Trophoblast cell (in vitro differentiated cells and primary cell): ENCODE data around the gene AGPAT3.

Experiments used
- DNase-seq, 2 donors: peaks; one replicate each; pipeline ENCODE4 v3.0.0-alpha.2; 2016
- H2AFZ ChIP-seq: 2 replicates; pipeline ENCODE4 v1.6.1; 2013; ENCODE audit warnings: low read length, moderate library complexity, mild to moderate bottlenecking; ENCODE audit not compliant: insufficient read depth, poor library complexity
- H2AK5ac ChIP-seq: 2 replicates; pipeline ENCODE4 v1.6.1; 2013; ENCODE audit warnings: mild to moderate bottlenecking, low read length
- H2BK120ac ChIP-seq: 2 replicates; pipeline ENCODE4 v1.6.1; 2013; ENCODE audit warnings: low read length, mild to moderate bottlenecking, moderate library complexity; ENCODE audit not compliant: insufficient read depth, poor library complexity
- H2BK12ac ChIP-seq: 2 replicates; pipeline ENCODE4 v1.6.1; 2013; ENCODE audit warnings: mild to moderate bottlenecking, low read length, moderate library complexity
- H2BK5ac ChIP-seq: 2 replicates; pipeline ENCODE4 v1.6.1; 2013; ENCODE audit warnings: low read length, low read depth, moderate library complexity, mild to moderate bottlenecking; ENCODE audit not compliant: poor library complexity
- H3K14ac ChIP-seq: 2 replicates; pipeline ENCODE4 v1.6.1; 2013; ENCODE audit warnings: mild to moderate bottlenecking, low read length
- H3K18ac ChIP-seq: 2 replicates; pipeline ENCODE4 v1.6.1; 2013; ENCODE audit warnings: mild to moderate bottlenecking, low read length
- H3K23ac ChIP-seq: 2 replicates; pipeline ENCODE4 v1.6.1; 2013; ENCODE audit warnings: low read length
- H3K27ac ChIP-seq: 2 replicates; pipeline ENCODE4 v1.5.1; 2013; ENCODE audit warnings: low read depth, mild to moderate bottlenecking, inconsistent platforms, low read length, moderate library complexity
- H3K27me3 ChIP-seq: 2 replicates; pipeline ENCODE4 v1.6.1; 2013; ENCODE audit warnings: inconsistent platforms, mild to moderate bottlenecking, low read length, moderate library complexity; ENCODE audit not compliant: insufficient read depth
- H3K36me3 ChIP-seq, 2 experiments: 1 replicate in 1 of 2; 2 replicates in 1 of 2; pipeline ENCODE4 v1.6.1; 2013; ENCODE audit warnings: low read length in 2 of 2, mild to moderate bottlenecking in 2 of 2, moderate library complexity in 1 of 2; ENCODE audit not compliant: insufficient read depth in 2 of 2, control insufficient read depth in 1 of 2
- H3K4ac ChIP-seq: 2 replicates; pipeline ENCODE4 v1.6.1; 2013; ENCODE audit warnings: low read depth, mild to moderate bottlenecking, low read length, moderate library complexity
- H3K4me1 ChIP-seq, 2 experiments: 1 replicate in 1 of 2; 2 replicates in 1 of 2; pipeline ENCODE4 v1.6.1; 2013; ENCODE audit warnings: low read length in 2 of 2, mild to moderate bottlenecking in 2 of 2, moderate library complexity in 1 of 2; ENCODE audit not compliant: insufficient read depth in 2 of 2, control insufficient read depth in 1 of 2
- H3K4me2 ChIP-seq: 2 replicates; pipeline ENCODE4 v1.6.1; 2013; ENCODE audit warnings: inconsistent platforms, mild to moderate bottlenecking, low read length, moderate library complexity
- H3K4me3 ChIP-seq: 2 replicates; pipeline ENCODE4 v1.5.1; 2013; ENCODE audit warnings: mild to moderate bottlenecking, low read depth, low read length, inconsistent platforms
- H3K79me1 ChIP-seq: one replicate; pipeline ENCODE4 v1.6.1; 2013; ENCODE audit warnings: low read length
- H3K79me2 ChIP-seq: 2 replicates; pipeline ENCODE4 v1.6.1; 2013; ENCODE audit warnings: low read length, mild to moderate bottlenecking; ENCODE audit not compliant: control insufficient read depth, insufficient read depth, poor library complexity
- H3K9ac ChIP-seq: 2 replicates; pipeline ENCODE4 v1.6.1; 2013; ENCODE audit warnings: mild to moderate bottlenecking, low read length
- H3K9me3 ChIP-seq: 2 replicates; pipeline ENCODE4 v1.6.1; 2013; ENCODE audit warnings: low read depth, mild to moderate bottlenecking, control low read depth, inconsistent platforms, low read length; ENCODE audit not compliant: insufficient read depth
- H4K12ac ChIP-seq: 2 replicates; pipeline ENCODE4 v1.6.1; 2013; ENCODE audit warnings: low read depth, mild to moderate bottlenecking, low read length, moderate library complexity
- H4K8ac ChIP-seq: 2 replicates; pipeline ENCODE4 v1.6.1; 2013; ENCODE audit warnings: low read depth, mild to moderate bottlenecking, low read length, moderate library complexity
- H4K91ac ChIP-seq: one replicate; pipeline ENCODE4 v1.6.1; 2013; ENCODE audit warnings: low read depth, mild to moderate bottlenecking, low read length, moderate library complexity
- WGBS: extraction: QIAGEN DNeasy Blood & Tissue Kit; methylation state at CpG from one replicate; pipeline ENCODE4 v1.1.7; 2013; ENCODE audit warnings: missing lambda C conversion rate; ENCODE audit not compliant: insufficient read length, insufficient coverage; ENCODE audit errors: extremely low coverage; 5-methylcytosine and 5-hydroxymethylcytosine counted together

Gene AGPAT3

GRCh38 chr21:43927591-43928221 is 62.7 kb downstream of the AGPAT3 start:
- DNase-seq, result no peak
- H2AFZ ChIP-seq, result no peak overlapping the region
- no CpG with 5 or more reads among the region's 17 CpGs for WGBS
- no peak overlapping the region for H3K27ac ChIP-seq
- no peak overlapping the region for H2BK5ac ChIP-seq
- H4K8ac ChIP-seq, result no peak overlapping the region
- no peak overlapping the region for H3K4me3 ChIP-seq
- no peaks in the 10 kb centered on the region for H3K9me3 ChIP-seq
- no peak overlapping the region for H3K4me2 ChIP-seq
- H4K12ac ChIP-seq, result no peak overlapping the region
- no peak overlapping the region for H2BK120ac ChIP-seq
- no peaks in the 10 kb centered on the region for H3K36me3 ChIP-seq
- no peaks in the 10 kb centered on the region for H3K79me1 ChIP-seq
- H2BK12ac ChIP-seq, result no peak overlapping the region
- no peaks in the 10 kb centered on the region for H3K4me1 ChIP-seq
- no peaks in the 10 kb centered on the region for H3K79me2 ChIP-seq
- H3K18ac ChIP-seq, result no peak overlapping the region
- no peak overlapping the region for H3K9ac ChIP-seq
- no peak overlapping the region for H4K91ac ChIP-seq
- no peak overlapping the region for H3K4ac ChIP-seq
- no peak overlapping the region for H2AK5ac ChIP-seq
- no peak overlapping the region for H3K23ac ChIP-seq
- H3K27me3 ChIP-seq, result no peaks in the 10 kb centered on the region
- H3K14ac ChIP-seq, result no peak overlapping the region

GRCh38 chr21:43928222-43929125 is 63.5 kb downstream of the AGPAT3 start:
- Histone ChIP-seq H3K4me3 (no peak overlapping the region), H3K4me2 (no peak overlapping the region), H2BK120ac (no peak overlapping the region), H3K18ac (no peak overlapping the region), H3K79me1 (no peaks in the 10 kb centered on the region), H3K4ac (no peak overlapping the region), H2BK5ac (no peak overlapping the region), H3K9me3 (no peaks in the 10 kb centered on the region), H2AFZ (no peak overlapping the region), H3K27ac (no peak overlapping the region), H3K27me3 (no peaks in the 10 kb centered on the region), H3K9ac (no peak overlapping the region), H2AK5ac (no peak overlapping the region), H4K8ac (no peak overlapping the region), H3K36me3 (no peaks in the 10 kb centered on the region), H3K4me1 (no peaks in the 10 kb centered on the region), H4K91ac (no peak overlapping the region), H3K79me2 (no peaks in the 10 kb centered on the region), H3K23ac (no peak overlapping the region), H2BK12ac (no peak overlapping the region), H4K12ac (no peak overlapping the region), H3K14ac (no peak overlapping the region)
- no peak for DNase-seq
- WGBS, result no CpG with 5 or more reads among the region's 31 CpGs

- Histone ChIP-seq H3K23ac (no peak overlapping the region), H3K4me1 (no peaks in the 10 kb centered on the region), H3K79me2 (no peaks in the 10 kb centered on the region), H2BK120ac (no peak overlapping the region), H2BK5ac (no peak overlapping the region), H2AK5ac (no peak overlapping the region), H3K14ac (no peak overlapping the region), H3K27ac (no peak overlapping the region), H3K4ac (no peak overlapping the region), H4K8ac (no peak overlapping the region), H3K36me3 (no peaks in the 10 kb centered on the region), H3K18ac (no peak overlapping the region), H3K4me3 (no peak overlapping the region), H2BK12ac (no peak overlapping the region), H3K9me3 (no peaks in the 10 kb centered on the region), H3K27me3 (no peaks in the 10 kb centered on the region), H3K79me1 (no peaks in the 10 kb centered on the region), H4K12ac (no peak overlapping the region), H2AFZ (no peak overlapping the region), H3K9ac (no peak overlapping the region), H3K4me2 (no peak overlapping the region), H4K91ac (no peak overlapping the region)
- DNase-seq, result no peak
- WGBS, result no CpG with 5 or more reads among the region's 30 CpGs
These were observed 64.4 kb downstream of the AGPAT3 start for GRCh38 chr21:43929217-43929971.

GRCh38 chr21:43930074-43930847 is 65.2 kb downstream of the AGPAT3 start:
- Histone ChIP-seq H3K23ac (no peak overlapping the region), H4K12ac (no peak overlapping the region), H3K4me1 (no peaks in the 10 kb centered on the region), H3K79me1 (no peaks in the 10 kb centered on the region), H2AK5ac (no peak overlapping the region), H2AFZ (no peak overlapping the region), H3K27ac (no peak overlapping the region), H2BK12ac (no peak overlapping the region), H3K79me2 (no peaks in the 10 kb centered on the region), H3K36me3 (no peaks in the 10 kb centered on the region), H3K4ac (no peak overlapping the region), H3K27me3 (no peaks in the 10 kb centered on the region), H3K9ac (no peak overlapping the region), H2BK5ac (no peak overlapping the region), H4K8ac (no peak overlapping the region), H3K18ac (no peak overlapping the region), H2BK120ac (no peak overlapping the region), H3K9me3 (peaks cover 4% of the 10 kb centered on the region), H3K4me3 (no peak overlapping the region), H3K14ac (no peak overlapping the region), H4K91ac (no peak overlapping the region), H3K4me2 (no peak overlapping the region)
- WGBS, result no CpG with 5 or more reads among the region's 25 CpGs
- no peak for DNase-seq
